Brain microvascular endothelial cell (primary cell): Measurements from ENCODE around the gene AMH.

ENCODE experiments used
- DNase-seq: peaks from one replicate; pipeline ENCODE4 v3.0.0-alpha.2; 2020
- H3K27ac ChIP-seq: fragments of 250-450 bp; sonication (Bioruptor Pico); 2 replicates; pipeline ENCODE4 v1.5.1; 2020; ENCODE audit warnings: mild to moderate bottlenecking, moderate library complexity
- H3K27me3 ChIP-seq: fragments of 250-450 bp; sonication (Bioruptor Pico); replicated peaks from 2 replicates; pipeline ENCODE4 v1.5.1; 2020; ENCODE audit warnings: mild to moderate bottlenecking
- H3K36me3 ChIP-seq: fragments of 250-450 bp; sonication (Bioruptor Pico); replicated peaks from 2 replicates; pipeline ENCODE4 v1.5.1; 2020; ENCODE audit warnings: mild to moderate bottlenecking
- H3K4me3 ChIP-seq: 2 replicates; pipeline ENCODE4 v1.5.1; 2011; ENCODE audit warnings: low read depth, mild to moderate bottlenecking, control low read depth, low read length, moderate library complexity
- CTCF ChIP-seq: IDR thresholded peaks from 2 replicates; pipeline ENCODE4 v1.5.1; 2011; ENCODE audit warnings: low read depth, mild to moderate bottlenecking, moderate library complexity, low read length, control low read depth, inconsistent platforms; ENCODE audit errors: missing control alignments
- in situ Hi-C: cut with HindIII; loops from 2 replicates; pipeline ENCODE4 v1.10.0; 2017; ENCODE audit warnings: low sequenced_read_pairs, low pct_ligation_motif_present

Gene AMH

DNA sequence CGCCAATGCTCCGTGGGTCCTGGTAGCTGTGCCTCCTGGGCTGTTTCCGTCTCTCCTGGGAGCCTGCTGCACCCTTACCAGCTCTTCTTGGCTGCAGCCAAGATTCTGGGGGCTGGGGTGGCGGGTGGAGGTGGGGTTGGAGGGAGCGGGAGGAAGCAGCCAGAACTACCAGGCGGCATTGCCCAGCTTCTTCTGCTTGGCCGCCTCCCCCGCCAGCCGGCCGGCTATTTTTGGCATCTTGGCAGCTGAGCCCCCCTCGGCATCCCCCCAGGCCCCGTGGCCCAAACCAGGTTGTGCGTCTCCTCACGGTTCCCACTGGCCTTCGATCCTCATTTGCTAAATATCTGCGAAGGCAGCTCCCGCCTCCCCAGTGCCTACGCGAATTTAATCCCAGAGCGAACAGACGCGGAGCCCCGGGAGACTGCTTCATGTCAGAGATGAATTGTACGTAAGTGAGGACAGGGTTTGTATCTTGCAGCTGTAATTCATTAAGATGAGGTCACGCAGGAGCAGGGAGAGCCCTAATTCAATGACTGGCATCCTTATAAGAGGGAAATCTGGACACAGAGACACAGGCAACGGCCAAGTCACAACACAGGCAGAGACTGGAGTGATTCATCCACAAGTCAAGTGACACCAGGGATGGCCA, 45.7 kb downstream of the AMH start:
- Histone ChIP-seq H3K27ac (no peak overlapping the region), H3K36me3 (no peaks in the 10 kb centered on the region), H3K4me3 (no peak overlapping the region), H3K27me3 (peaks cover 30% of the 10 kb centered on the region)
- in situ Hi-C loops, result no loop called here
- no peak for TF ChIP-seq CTCF
- no peak for DNase-seq

DNA sequence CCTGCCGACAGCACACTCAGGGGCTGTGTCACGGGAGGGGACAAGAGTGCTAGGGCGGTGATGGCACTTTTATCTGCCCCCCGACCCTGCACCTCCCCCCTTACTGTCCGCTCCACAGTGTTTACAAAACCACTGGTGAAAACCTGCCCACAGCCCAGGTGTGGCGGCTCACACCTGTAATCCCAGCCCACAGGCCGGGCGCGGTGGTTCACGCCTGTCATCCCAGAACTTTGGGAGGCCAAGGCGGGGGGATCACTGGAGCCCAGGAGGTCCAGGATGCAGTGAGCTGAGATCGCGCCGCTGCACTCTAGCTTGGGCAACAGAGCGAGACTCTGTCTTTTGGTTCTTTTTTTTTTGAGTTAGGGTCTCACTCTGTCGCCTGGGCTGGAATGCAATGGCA, 47.0 kb downstream of the AMH start:
- no peak for DNase-seq

GRCh38 chr19:2300533-2300932, 51.4 kb downstream of the AMH start:
- Histone ChIP-seq H3K36me3 (no peaks in the 10 kb centered on the region), H3K27me3 (peaks cover 17% of the 10 kb centered on the region), H3K27ac (no peak overlapping the region), H3K4me3 (no peak overlapping the region)
- in situ Hi-C loops, result no loop called here
- TF ChIP-seq CTCF, result no peak
- DNase-seq, result no peak

More for the DNA sequence above, 47.0 kb downstream of the AMH start:
- H3K36me3 ChIP-seq, result no peaks in the 10 kb centered on the region
- TF ChIP-seq CTCF, result no peak
- no peak overlapping the region for H3K27ac ChIP-seq
- H3K27me3 ChIP-seq, result peaks cover 17% of the 10 kb centered on the region
- no peak overlapping the region for H3K4me3 ChIP-seq
- in situ Hi-C loops, result no loop called here
